Endometrium (tissue), 2 donors: Measurements from ENCODE around the gene EPB42.
A peak's percentile ranks its signal among the peaks of the same experiment; 100 is the strongest.
"Not testable (repeated sequence)": the region's sequence is repeated elsewhere in the genome, so short reads cannot be mapped to it uniquely, and the experiment has no call there.

ENCODE experiments used
- FAIRE-seq: peaks from 2 replicates; lab custom pipeline; 2012; peaks lifted over from hg19 to GRCh38; lab: Jason Lieb, UNC
- donor health status: control.
- donor health status: control.

Gene EPB42

GRCh38 chr15:43212299-43212698, 8.5 kb downstream of the EPB42 start:
- no peak for FAIRE-seq

GRCh38 chr15:43211224-43211735, 9.5 kb downstream of the EPB42 start:
- FAIRE-seq = no peak

- FAIRE-seq = no peak
Observed at GRCh38 chr15:43210807-43211206, 10.0 kb downstream of the EPB42 start.

- no peak for FAIRE-seq
Observed at GRCh38 chr15:43210172-43210745, 10.6 kb downstream of the EPB42 start.

- FAIRE-seq = no peak
Observed at GRCh38 chr15:43209059-43209824, 11.6 kb downstream of the EPB42 start.

GRCh38 chr15:43208052-43209002, 12.5 kb downstream of the EPB42 start:
- FAIRE-seq = no peak

GRCh38 chr15:43207024-43207423, 13.8 kb downstream of the EPB42 start:
- FAIRE-seq = no peak

GRCh38 chr15:43206054-43206453, 14.8 kb downstream of the EPB42 start:
- no peak for FAIRE-seq

- FAIRE-seq = no peak
Observed at GRCh38 chr15:43204016-43204901, 16.6 kb downstream of the EPB42 start.

- FAIRE-seq = no peak
Observed at GRCh38 chr15:43199945-43200488, 20.8 kb downstream of the EPB42 start.

- FAIRE-seq = no peak
Observed at GRCh38 chr15:43198992-43199391, 21.8 kb downstream of the EPB42 start.

GRCh38 chr15:43198556-43198955, 22.3 kb downstream of the EPB42 start:
- FAIRE-seq = not testable (repeated sequence)

- not testable (repeated sequence) for FAIRE-seq
Observed at GRCh38 chr15:43197773-43198172, 23.0 kb downstream of the EPB42 start.

- FAIRE-seq = no peak
Observed at GRCh38 chr15:43196760-43197548, 23.9 kb downstream of the EPB42 start.

- FAIRE-seq = no peak
Observed at GRCh38 chr15:43194795-43195194, 26.0 kb downstream of the EPB42 start.

- FAIRE-seq = peak; percentile 54
Observed at GRCh38 chr15:43193710-43194109, 27.1 kb downstream of the EPB42 start.

- no peak for FAIRE-seq
Observed at GRCh38 chr15:43190178-43190577, 30.6 kb downstream of the EPB42 start.

GRCh38 chr15:43189296-43189695, 31.5 kb downstream of the EPB42 start:
- FAIRE-seq = no peak

- peak; percentile 12 for FAIRE-seq
Observed at GRCh38 chr15:43187544-43188155, 33.2 kb downstream of the EPB42 start.

GRCh38 chr15:43186003-43186353, 34.8 kb downstream of the EPB42 start:
- no peak for FAIRE-seq
